K562 (cell line): ENCODE measurements around the gene PLCB1.

Experiments used
- FOXM1 ChIP-seq, 2 experiments: fragments of 450-650 bp in 1 of 2; sonication (generic) in 1 of 2; formaldehyde crosslinking in 1 of 2; IDR thresholded peaks; 2 replicates each; pipeline versions ENCODE4 v1.6.1 to v1.9.0; 2017 to 2022; ENCODE audit warnings: low read depth in 2 of 2, mild to moderate bottlenecking in 2 of 2, missing genetic modification reagents in 1 of 2, moderate library complexity in 1 of 2
- MAFK ChIP-seq: IDR thresholded peaks from 2 replicates; pipeline ENCODE4 v1.6.1; 2011; ENCODE audit warnings: low read length, improper control_type of control experiment
- NR2C2 ChIP-seq, 2 experiments: fragments of 200-800 bp in 1 of 2; sonication (Bioruptor generic) in 1 of 2; sonication (generic) in 1 of 2; formaldehyde crosslinking in 1 of 2; IDR thresholded peaks; 2 replicates each; pipeline versions ENCODE4 v1.6.1 to v1.8.0; 2016 to 2022; ENCODE audit warnings: mild to moderate bottlenecking in 1 of 2, missing compliant biosample characterization in 1 of 2, missing genetic modification characterization in 1 of 2, missing genetic modification reagents in 1 of 2
- POLR2AphosphoS2 ChIP-seq: IDR thresholded peaks from 2 replicates; pipeline ENCODE4 v1.6.1; 2012; ENCODE audit warnings: low read length, improper control_type of control experiment
- RAD51 ChIP-seq: fragments of 450-650 bp; IDR thresholded peaks from 2 replicates; pipeline ENCODE4 v1.7.1; 2016; ENCODE audit warnings: low read depth, mild to moderate bottlenecking, borderline replicate concordance
- SRSF7 ChIP-seq: fragments of 200-400 bp; formaldehyde crosslinking; optimal IDR thresholded peaks from 2 replicates; pipeline ENCODE3; 2017; ENCODE audit warnings: mild to moderate bottlenecking, low read depth, low read length
- TEAD4 ChIP-seq, 2 experiments: sonication (generic) in 1 of 2; formaldehyde crosslinking in 1 of 2; IDR thresholded peaks; 2 replicates each; pipeline versions ENCODE4 v1.6.1 to v1.8.0; 2012 to 2022; ENCODE audit warnings: borderline replicate concordance in 1 of 2, inconsistent platforms in 1 of 2, low read length in 1 of 2, mild to moderate bottlenecking in 1 of 2, missing genetic modification reagents in 1 of 2
- U2AF1 ChIP-seq: fragments of 200-400 bp; formaldehyde crosslinking; optimal IDR thresholded peaks from 2 replicates; pipeline ENCODE3; 2017; ENCODE audit warnings: mild to moderate bottlenecking, low read depth, low read length, moderate library complexity
- ZBTB8A ChIP-seq: fragments of 450-650 bp; IDR thresholded peaks from 2 replicates; pipeline ENCODE4 v1.6.1; 2018; ENCODE audit warnings: mild to moderate bottlenecking, moderate library complexity; ENCODE audit not compliant: partially characterized antibody
- TF ChIP-seq, protein P1 (sequence below): fragments of 200-600 bp; sonication (generic); IDR thresholded peaks from one replicate; pipeline ENCODE4 v1.6.1; 2012; ENCODE audit warnings: mild to moderate bottlenecking, low read depth, low read length, inconsistent platforms
- TF ChIP-seq, protein P2 (sequence below): sonication (generic); formaldehyde crosslinking; IDR thresholded peaks from 2 replicates; pipeline ENCODE4 v1.9.0; 2022; ENCODE audit warnings: mild to moderate bottlenecking, missing genetic modification reagents
- TF ChIP-seq, protein P3 (sequence below), 3 experiments: IDR thresholded peaks in 2 of 3; conservative IDR thresholded peaks in 1 of 3; 2 replicates each; pipeline ENCODE4 v1.5.1; 2011 to 2012; ENCODE audit warnings: low read length in 3 of 3, mild to moderate bottlenecking in 3 of 3, control low read depth in 2 of 3, improper control_type of control experiment in 1 of 3, inconsistent platforms in 1 of 3, low read depth in 1 of 3, mixed read lengths in 1 of 3, moderate library complexity in 1 of 3; ENCODE audit not compliant: insufficient read depth in 2 of 3
- TF ChIP-seq, protein P4 (sequence below): sonication (generic); formaldehyde crosslinking; IDR thresholded peaks from 2 replicates; pipeline ENCODE4 v1.8.0; 2022; ENCODE audit warnings: missing genetic modification reagents, mild to moderate bottlenecking, moderate library complexity, borderline replicate concordance

DNA sequence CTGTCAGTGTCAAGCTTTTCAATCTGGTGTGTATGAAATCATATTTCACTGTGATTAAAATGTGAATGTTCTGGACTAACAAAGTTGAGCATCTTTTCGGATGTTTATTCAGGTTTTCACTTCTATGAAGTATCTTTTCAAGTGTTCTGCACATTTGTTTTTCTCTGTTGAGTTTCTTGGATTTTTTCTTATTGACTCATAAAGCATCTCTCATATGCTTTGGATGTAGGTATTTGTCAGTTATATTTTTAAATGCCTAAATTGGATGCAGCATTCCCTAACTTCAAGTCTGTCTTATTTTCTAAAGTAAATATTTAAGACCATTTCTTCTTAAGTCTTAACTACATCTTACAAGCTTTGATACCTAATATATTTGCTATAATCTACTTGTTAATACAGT lies 398.0 kb downstream of the PLCB1 start:
- TF ChIP-seq, protein P1, sequence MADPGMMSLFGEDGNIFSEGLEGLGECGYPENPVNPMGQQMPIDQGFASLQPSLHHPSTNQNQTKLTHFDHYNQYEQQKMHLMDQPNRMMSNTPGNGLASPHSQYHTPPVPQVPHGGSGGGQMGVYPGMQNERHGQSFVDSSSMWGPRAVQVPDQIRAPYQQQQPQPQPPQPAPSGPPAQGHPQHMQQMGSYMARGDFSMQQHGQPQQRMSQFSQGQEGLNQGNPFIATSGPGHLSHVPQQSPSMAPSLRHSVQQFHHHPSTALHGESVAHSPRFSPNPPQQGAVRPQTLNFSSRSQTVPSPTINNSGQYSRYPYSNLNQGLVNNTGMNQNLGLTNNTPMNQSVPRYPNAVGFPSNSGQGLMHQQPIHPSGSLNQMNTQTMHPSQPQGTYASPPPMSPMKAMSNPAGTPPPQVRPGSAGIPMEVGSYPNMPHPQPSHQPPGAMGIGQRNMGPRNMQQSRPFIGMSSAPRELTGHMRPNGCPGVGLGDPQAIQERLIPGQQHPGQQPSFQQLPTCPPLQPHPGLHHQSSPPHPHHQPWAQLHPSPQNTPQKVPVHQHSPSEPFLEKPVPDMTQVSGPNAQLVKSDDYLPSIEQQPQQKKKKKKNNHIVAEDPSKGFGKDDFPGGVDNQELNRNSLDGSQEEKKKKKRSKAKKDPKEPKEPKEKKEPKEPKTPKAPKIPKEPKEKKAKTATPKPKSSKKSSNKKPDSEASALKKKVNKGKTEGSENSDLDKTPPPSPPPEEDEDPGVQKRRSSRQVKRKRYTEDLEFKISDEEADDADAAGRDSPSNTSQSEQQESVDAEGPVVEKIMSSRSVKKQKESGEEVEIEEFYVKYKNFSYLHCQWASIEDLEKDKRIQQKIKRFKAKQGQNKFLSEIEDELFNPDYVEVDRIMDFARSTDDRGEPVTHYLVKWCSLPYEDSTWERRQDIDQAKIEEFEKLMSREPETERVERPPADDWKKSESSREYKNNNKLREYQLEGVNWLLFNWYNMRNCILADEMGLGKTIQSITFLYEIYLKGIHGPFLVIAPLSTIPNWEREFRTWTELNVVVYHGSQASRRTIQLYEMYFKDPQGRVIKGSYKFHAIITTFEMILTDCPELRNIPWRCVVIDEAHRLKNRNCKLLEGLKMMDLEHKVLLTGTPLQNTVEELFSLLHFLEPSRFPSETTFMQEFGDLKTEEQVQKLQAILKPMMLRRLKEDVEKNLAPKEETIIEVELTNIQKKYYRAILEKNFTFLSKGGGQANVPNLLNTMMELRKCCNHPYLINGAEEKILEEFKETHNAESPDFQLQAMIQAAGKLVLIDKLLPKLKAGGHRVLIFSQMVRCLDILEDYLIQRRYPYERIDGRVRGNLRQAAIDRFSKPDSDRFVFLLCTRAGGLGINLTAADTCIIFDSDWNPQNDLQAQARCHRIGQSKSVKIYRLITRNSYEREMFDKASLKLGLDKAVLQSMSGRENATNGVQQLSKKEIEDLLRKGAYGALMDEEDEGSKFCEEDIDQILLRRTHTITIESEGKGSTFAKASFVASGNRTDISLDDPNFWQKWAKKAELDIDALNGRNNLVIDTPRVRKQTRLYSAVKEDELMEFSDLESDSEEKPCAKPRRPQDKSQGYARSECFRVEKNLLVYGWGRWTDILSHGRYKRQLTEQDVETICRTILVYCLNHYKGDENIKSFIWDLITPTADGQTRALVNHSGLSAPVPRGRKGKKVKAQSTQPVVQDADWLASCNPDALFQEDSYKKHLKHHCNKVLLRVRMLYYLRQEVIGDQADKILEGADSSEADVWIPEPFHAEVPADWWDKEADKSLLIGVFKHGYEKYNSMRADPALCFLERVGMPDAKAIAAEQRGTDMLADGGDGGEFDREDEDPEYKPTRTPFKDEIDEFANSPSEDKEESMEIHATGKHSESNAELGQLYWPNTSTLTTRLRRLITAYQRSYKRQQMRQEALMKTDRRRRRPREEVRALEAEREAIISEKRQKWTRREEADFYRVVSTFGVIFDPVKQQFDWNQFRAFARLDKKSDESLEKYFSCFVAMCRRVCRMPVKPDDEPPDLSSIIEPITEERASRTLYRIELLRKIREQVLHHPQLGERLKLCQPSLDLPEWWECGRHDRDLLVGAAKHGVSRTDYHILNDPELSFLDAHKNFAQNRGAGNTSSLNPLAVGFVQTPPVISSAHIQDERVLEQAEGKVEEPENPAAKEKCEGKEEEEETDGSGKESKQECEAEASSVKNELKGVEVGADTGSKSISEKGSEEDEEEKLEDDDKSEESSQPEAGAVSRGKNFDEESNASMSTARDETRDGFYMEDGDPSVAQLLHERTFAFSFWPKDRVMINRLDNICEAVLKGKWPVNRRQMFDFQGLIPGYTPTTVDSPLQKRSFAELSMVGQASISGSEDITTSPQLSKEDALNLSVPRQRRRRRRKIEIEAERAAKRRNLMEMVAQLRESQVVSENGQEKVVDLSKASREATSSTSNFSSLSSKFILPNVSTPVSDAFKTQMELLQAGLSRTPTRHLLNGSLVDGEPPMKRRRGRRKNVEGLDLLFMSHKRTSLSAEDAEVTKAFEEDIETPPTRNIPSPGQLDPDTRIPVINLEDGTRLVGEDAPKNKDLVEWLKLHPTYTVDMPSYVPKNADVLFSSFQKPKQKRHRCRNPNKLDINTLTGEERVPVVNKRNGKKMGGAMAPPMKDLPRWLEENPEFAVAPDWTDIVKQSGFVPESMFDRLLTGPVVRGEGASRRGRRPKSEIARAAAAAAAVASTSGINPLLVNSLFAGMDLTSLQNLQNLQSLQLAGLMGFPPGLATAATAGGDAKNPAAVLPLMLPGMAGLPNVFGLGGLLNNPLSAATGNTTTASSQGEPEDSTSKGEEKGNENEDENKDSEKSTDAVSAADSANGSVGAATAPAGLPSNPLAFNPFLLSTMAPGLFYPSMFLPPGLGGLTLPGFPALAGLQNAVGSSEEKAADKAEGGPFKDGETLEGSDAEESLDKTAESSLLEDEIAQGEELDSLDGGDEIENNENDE, result no peak
- TF ChIP-seq MAFK (no peak), SRSF7 (no peak), TEAD4 (IDR thresholded peaks at IDR 0.05; ENCODE audit: low read length) (no peak), TEAD4 (CRISPR knock-in tag; IDR thresholded peaks at IDR 0.05; ENCODE audit: borderline replicate concordance) (no peak), U2AF1 (no peak), ZBTB8A (no peak), RAD51 (no peak), FOXM1 (IDR thresholded peaks at IDR 0.05; ENCODE audit: low read depth) (no peak), FOXM1 (CRISPR knock-in tag; IDR thresholded peaks at IDR 0.05; ENCODE audit: low read depth) (no peak), POLR2AphosphoS2 (no peak), NR2C2 (CRISPR knock-in tag; IDR thresholded peaks at IDR 0.05) (no peak), NR2C2 (tag; IDR thresholded peaks at IDR 0.05) (no peak)
- TF ChIP-seq, protein P2, sequence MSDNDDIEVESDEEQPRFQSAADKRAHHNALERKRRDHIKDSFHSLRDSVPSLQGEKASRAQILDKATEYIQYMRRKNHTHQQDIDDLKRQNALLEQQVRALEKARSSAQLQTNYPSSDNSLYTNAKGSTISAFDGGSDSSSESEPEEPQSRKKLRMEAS (CRISPR knock-in tag), result no peak
- TF ChIP-seq, protein P3, sequence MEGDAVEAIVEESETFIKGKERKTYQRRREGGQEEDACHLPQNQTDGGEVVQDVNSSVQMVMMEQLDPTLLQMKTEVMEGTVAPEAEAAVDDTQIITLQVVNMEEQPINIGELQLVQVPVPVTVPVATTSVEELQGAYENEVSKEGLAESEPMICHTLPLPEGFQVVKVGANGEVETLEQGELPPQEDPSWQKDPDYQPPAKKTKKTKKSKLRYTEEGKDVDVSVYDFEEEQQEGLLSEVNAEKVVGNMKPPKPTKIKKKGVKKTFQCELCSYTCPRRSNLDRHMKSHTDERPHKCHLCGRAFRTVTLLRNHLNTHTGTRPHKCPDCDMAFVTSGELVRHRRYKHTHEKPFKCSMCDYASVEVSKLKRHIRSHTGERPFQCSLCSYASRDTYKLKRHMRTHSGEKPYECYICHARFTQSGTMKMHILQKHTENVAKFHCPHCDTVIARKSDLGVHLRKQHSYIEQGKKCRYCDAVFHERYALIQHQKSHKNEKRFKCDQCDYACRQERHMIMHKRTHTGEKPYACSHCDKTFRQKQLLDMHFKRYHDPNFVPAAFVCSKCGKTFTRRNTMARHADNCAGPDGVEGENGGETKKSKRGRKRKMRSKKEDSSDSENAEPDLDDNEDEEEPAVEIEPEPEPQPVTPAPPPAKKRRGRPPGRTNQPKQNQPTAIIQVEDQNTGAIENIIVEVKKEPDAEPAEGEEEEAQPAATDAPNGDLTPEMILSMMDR (IDR thresholded peaks at IDR 0.05 in 2 of 3, conservative IDR thresholded peaks at IDR 0.05 in 1 of 3; ENCODE audit: insufficient read depth in 2 of 3, low read depth in 1 of 3, low read length in 3 of 3), result no peak
- TF ChIP-seq, protein P4, sequence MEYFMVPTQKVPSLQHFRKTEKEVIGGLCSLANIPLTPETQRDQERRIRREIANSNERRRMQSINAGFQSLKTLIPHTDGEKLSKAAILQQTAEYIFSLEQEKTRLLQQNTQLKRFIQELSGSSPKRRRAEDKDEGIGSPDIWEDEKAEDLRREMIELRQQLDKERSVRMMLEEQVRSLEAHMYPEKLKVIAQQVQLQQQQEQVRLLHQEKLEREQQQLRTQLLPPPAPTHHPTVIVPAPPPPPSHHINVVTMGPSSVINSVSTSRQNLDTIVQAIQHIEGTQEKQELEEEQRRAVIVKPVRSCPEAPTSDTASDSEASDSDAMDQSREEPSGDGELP (CRISPR knock-in tag), result no peak
